HCT116 (cell line): ENCODE data around the gene PKIB.

Source experiments
- CTCF ChIP-seq, 3 experiments: fragments of 200-600 bp in 1 of 3; sonication (generic) in 1 of 3; IDR thresholded peaks in 2 of 3; conservative IDR thresholded peaks in 1 of 3; 2 replicates each; pipeline ENCODE4 v1.5.1; 2012 to 2017; ENCODE audit warnings: low read depth in 2 of 3, low read length in 2 of 3, antibody characterized with exemption in 1 of 3, borderline replicate concordance in 1 of 3, control low read depth in 1 of 3, mild to moderate bottlenecking in 1 of 3, mixed read lengths in 1 of 3, mixed run types in 1 of 3, moderate library complexity in 1 of 3; ENCODE audit not compliant: insufficient read depth in 1 of 3
- FOSL1 ChIP-seq: IDR thresholded peaks from 2 replicates; pipeline ENCODE4 v1.6.1; 2012; ENCODE audit warnings: low read depth
- MAX ChIP-seq: IDR thresholded peaks from 2 replicates; pipeline ENCODE4 v1.6.1; 2012
- POLR2A ChIP-seq: IDR thresholded peaks from 2 replicates; pipeline ENCODE4 v1.7.0; 2011; ENCODE audit warnings: borderline replicate concordance; ENCODE audit not compliant: insufficient read depth, insufficient read length; ENCODE audit errors: extremely low read depth
- POLR2AphosphoS5 ChIP-seq: IDR thresholded peaks from 2 replicates; pipeline ENCODE4 v1.6.1; 2011; ENCODE audit warnings: mild to moderate bottlenecking, low read depth, low read length, moderate library complexity

GRCh38 chr6:122718616-122719015 lies 108.4 kb downstream of the PKIB start:
- TF ChIP-seq CTCF (IDR thresholded peaks at IDR 0.05 in 2 of 3, conservative IDR thresholded peaks at IDR 0.05 in 1 of 3; ENCODE audit: borderline replicate concordance in 1 of 3, insufficient read depth in 1 of 3, low read depth in 2 of 3, low read length in 2 of 3) (no peak), MAX (no peak), POLR2A (no peak), POLR2AphosphoS5 (no peak), FOSL1 (no peak)
